Kidney epithelial cell (primary cell): ENCODE results near the gene CD3E. TPM values are rescaled to one million over a fixed set of nuclear protein-coding genes. Genes with fewer than 3 reads are reported as not detected.

Experiments used
- DNase-seq: peaks from one replicate; pipeline ENCODE4 v3.0.0-alpha.2; 2010; ENCODE audit warnings: low read depth
- H3K27me3 ChIP-seq: 2 replicates; pipeline ENCODE4 v1.6.0; 2011; ENCODE audit warnings: low read length; ENCODE audit not compliant: control insufficient read depth, insufficient read depth
- H3K36me3 ChIP-seq: 2 replicates; pipeline ENCODE4 v1.5.1; 2011; ENCODE audit warnings: low read length; ENCODE audit not compliant: control insufficient read depth, insufficient read depth
- H3K4me3 ChIP-seq: 2 replicates; pipeline ENCODE4 v1.5.1; 2011; ENCODE audit warnings: low read depth, mild to moderate bottlenecking, control low read depth, low read length
- CTCF ChIP-seq: IDR thresholded peaks from 2 replicates; pipeline ENCODE4 v1.5.1; 2011; ENCODE audit warnings: mild to moderate bottlenecking, moderate library complexity, low read length, control low read depth, inconsistent platforms; ENCODE audit not compliant: insufficient read depth, poor library complexity, severe bottlenecking
- total RNA-seq: library from RNA; depleted of rRNA; stranded (reverse); fragments of >200 nt; gene quantifications from 2 replicates; pipeline ENCODE4 v1.2.3, GENCODE V29; 2015

The CD3E gene
- total RNA-seq, 1 donor from 2014 or later = not detected

- TF ChIP-seq CTCF = no peak
- no peak for DNase-seq
- Histone ChIP-seq H3K36me3 (no peaks in the 10 kb centered on the region), H3K27me3 (no peaks in the 10 kb centered on the region), H3K4me3 (no peak overlapping the region)
These were observed 16.0 kb downstream of the CD3E start for GRCh38 chr11:118320515-118320914.

- no peak for DNase-seq
- Histone ChIP-seq H3K27me3 (no peaks in the 10 kb centered on the region), H3K4me3 (no peak overlapping the region), H3K36me3 (no peaks in the 10 kb centered on the region)
- no peak for TF ChIP-seq CTCF
These were observed 17.0 kb downstream of the CD3E start for GRCh38 chr11:118321386-118322082.

GRCh38 chr11:118322721-118323120 is 18.2 kb downstream of the CD3E start:
- H3K4me3 ChIP-seq = no peak overlapping the region
- H3K27me3 ChIP-seq = no peaks in the 10 kb centered on the region
- no peak for DNase-seq
- H3K36me3 ChIP-seq = no peaks in the 10 kb centered on the region
- no peak for TF ChIP-seq CTCF

- Histone ChIP-seq H3K27me3 (no peaks in the 10 kb centered on the region), H3K4me3 (no peak overlapping the region), H3K36me3 (no peaks in the 10 kb centered on the region)
- DNase-seq = no peak
- TF ChIP-seq CTCF = no peak
These were observed 20.8 kb downstream of the CD3E start for GRCh38 chr11:118325283-118325682.

- Histone ChIP-seq H3K36me3 (no peaks in the 10 kb centered on the region), H3K27me3 (no peaks in the 10 kb centered on the region), H3K4me3 (no peak overlapping the region)
- TF ChIP-seq CTCF = no peak
- DNase-seq = no peak
These were observed 24.2 kb downstream of the CD3E start for GRCh38 chr11:118328745-118329144.

GRCh38 chr11:118334745-118335144 is 30.2 kb downstream of the CD3E start:
- Histone ChIP-seq H3K27me3 (peaks cover 2% of the 10 kb centered on the region), H3K4me3 (no peak overlapping the region), H3K36me3 (no peaks in the 10 kb centered on the region)
- no peak for TF ChIP-seq CTCF
- DNase-seq = no peak
